Suprapubic skin (tissue), 4 donors: ENCODE results near the gene CTNNBIP1.

Source experiments
- CTCF ChIP-seq, 2 donors: fragments of 200-600 bp in 1 of 2; fragments of 450-650 bp in 1 of 2; sonication (generic) in 1 of 2; IDR thresholded peaks; one replicate each; pipeline ENCODE4 v1.5.1; 2016 to 2019; ENCODE audit warnings: antibody characterized with exemption in 2 of 2, mild to moderate bottlenecking in 1 of 2, moderate library complexity in 1 of 2
- POLR2A ChIP-seq, 2 donors: fragments of 450-650 bp; IDR thresholded peaks; one replicate each; pipeline ENCODE4 v1.6.1; 2017; ENCODE audit warnings: antibody characterized with exemption in 2 of 2, mild to moderate bottlenecking in 2 of 2, moderate library complexity in 2 of 2
- POLR2AphosphoS5 ChIP-seq, 3 donors: sonication (generic); formaldehyde crosslinking; IDR thresholded peaks; one replicate each; pipeline ENCODE4 v1.6.1; 2017; ENCODE audit warnings: antibody characterized with exemption in 3 of 3

- no peak for TF ChIP-seq POLR2A (IDR thresholded peaks at IDR 0.05)
- TF ChIP-seq POLR2AphosphoS5 (IDR thresholded peaks at IDR 0.05): no peak
- no peak for TF ChIP-seq CTCF (IDR thresholded peaks at IDR 0.05)
These were observed 34.5 kb downstream of the CTNNBIP1 start for GRCh38 chr1:9875636-9876000.
